Sigmoid colon (tissue), 7 donors: ENCODE measurements around the gene NRXN3. TPM values are rescaled to one million over a fixed set of nuclear protein-coding genes. Genes with fewer than 3 reads are reported as not detected.

ENCODE experiments used
- DNase-seq: peaks from one replicate; pipeline ENCODE4 v3.0.0-alpha.2; 2019
- H3K27ac ChIP-seq, 4 donors: fragments of 200-600 bp; sonication (generic); one replicate each; pipeline ENCODE4 v1.5.1; 2016 to 2019; ENCODE audit warnings: mild to moderate bottlenecking in 1 of 4
- H3K27me3 ChIP-seq, 3 donors: fragments of 200-600 bp; sonication (generic); one replicate each; pipeline ENCODE4 v1.5.1; 2019; ENCODE audit warnings: mild to moderate bottlenecking in 1 of 3
- H3K36me3 ChIP-seq, 4 donors: fragments of 200-600 bp; sonication (generic); one replicate each; pipeline ENCODE4 v1.5.1; 2016 to 2019
- H3K4me1 ChIP-seq, 4 donors: fragments of 200-600 bp; sonication (generic); one replicate each; pipeline ENCODE4 v1.5.1; 2017 to 2019
- H3K4me3 ChIP-seq, 4 donors: fragments of 200-600 bp; sonication (generic); one replicate each; pipeline ENCODE4 v1.5.1; 2017 to 2019; ENCODE audit warnings: mild to moderate bottlenecking in 2 of 4, moderate library complexity in 1 of 4
- H3K9me3 ChIP-seq, 4 donors: fragments of 200-600 bp in 3 of 4; sonication (generic) in 3 of 4; one replicate each; pipeline versions ENCODE4 v1.5.1 to v1.6.1; 2013 to 2019
- EP300 ChIP-seq, 4 donors: sonication (generic); formaldehyde crosslinking; IDR thresholded peaks; one replicate each; pipeline ENCODE4 v1.6.1; 2017; ENCODE audit warnings: antibody characterized with exemption in 4 of 4
- POLR2A ChIP-seq, 2 donors: fragments of 450-650 bp; IDR thresholded peaks; one replicate each; pipeline ENCODE4 v1.6.1; 2016; ENCODE audit warnings: antibody characterized with exemption in 2 of 2, mild to moderate bottlenecking in 2 of 2, moderate library complexity in 2 of 2
- POLR2AphosphoS5 ChIP-seq, 4 donors: sonication (generic); formaldehyde crosslinking; IDR thresholded peaks; one replicate each; pipeline ENCODE4 v1.6.1; 2017; ENCODE audit warnings: antibody characterized with exemption in 4 of 4
- WGBS, 2 donors: extraction: QIAGEN DNeasy Blood & Tissue Kit; methylation state at CpG; one replicate each; pipeline ENCODE4 v1.1.7; 2013; 5-methylcytosine and 5-hydroxymethylcytosine counted together
- intact Hi-C: fragments of 100-400 bp; cut with DNase I; formaldehyde crosslinking; loops from one replicate; pipeline ENCODE4 v1.15.1; 2023
- polyA plus RNA-seq, 3 donors: library from polyadenylated mRNA; stranded (reverse); fragments of 200-250 nt; gene quantifications; one replicate each; pipeline ENCODE4 v1.2.3, GENCODE V29; 2013
- total RNA-seq, 4 donors: library from RNA; depleted of rRNA; stranded (reverse); fragments of >200 nt; gene quantifications; one replicate each; pipeline ENCODE4 v1.1.0, GENCODE V29; 2016
- TF ChIP-seq, protein P1 (sequence below), 4 experiments: fragments of 450-650 bp in 3 of 4; fragments of 200-600 bp in 1 of 4; IDR thresholded peaks; one replicate each; pipeline ENCODE4 v1.5.1; 2016 to 2019; ENCODE audit warnings: antibody characterized with exemption in 4 of 4, mild to moderate bottlenecking in 3 of 4, moderate library complexity in 2 of 4
- donor health status: healthy with polysubstance abuse.
- donor health status: Bipolar disorder and iron deficiency.
- donor health status: healthy.

Gene NRXN3
- total and polyA plus RNA-seq, 7 donors, result 0.23 to 46.3 (median 23.2) TPM

GRCh38 chr14:78130356-78130755 is 39.8 kb upstream of the NRXN3 start:
- intact Hi-C loops, result no loop called here
- H3K4me1 ChIP-seq, result no peaks in the 10 kb centered on the region
- no peaks in the 10 kb centered on the region for H3K27me3 ChIP-seq
- H3K9me3 ChIP-seq, result no peaks in the 10 kb centered on the region
- no peaks in the 10 kb centered on the region for H3K36me3 ChIP-seq
- WGBS, 2 donors, result 58 to 72% methylated on average over 1 of the region's 1 CpG
- no peak overlapping the region for H3K4me3 ChIP-seq
- TF ChIP-seq POLR2A (IDR thresholded peaks at IDR 0.05), result no peak
- TF ChIP-seq, protein P1, sequence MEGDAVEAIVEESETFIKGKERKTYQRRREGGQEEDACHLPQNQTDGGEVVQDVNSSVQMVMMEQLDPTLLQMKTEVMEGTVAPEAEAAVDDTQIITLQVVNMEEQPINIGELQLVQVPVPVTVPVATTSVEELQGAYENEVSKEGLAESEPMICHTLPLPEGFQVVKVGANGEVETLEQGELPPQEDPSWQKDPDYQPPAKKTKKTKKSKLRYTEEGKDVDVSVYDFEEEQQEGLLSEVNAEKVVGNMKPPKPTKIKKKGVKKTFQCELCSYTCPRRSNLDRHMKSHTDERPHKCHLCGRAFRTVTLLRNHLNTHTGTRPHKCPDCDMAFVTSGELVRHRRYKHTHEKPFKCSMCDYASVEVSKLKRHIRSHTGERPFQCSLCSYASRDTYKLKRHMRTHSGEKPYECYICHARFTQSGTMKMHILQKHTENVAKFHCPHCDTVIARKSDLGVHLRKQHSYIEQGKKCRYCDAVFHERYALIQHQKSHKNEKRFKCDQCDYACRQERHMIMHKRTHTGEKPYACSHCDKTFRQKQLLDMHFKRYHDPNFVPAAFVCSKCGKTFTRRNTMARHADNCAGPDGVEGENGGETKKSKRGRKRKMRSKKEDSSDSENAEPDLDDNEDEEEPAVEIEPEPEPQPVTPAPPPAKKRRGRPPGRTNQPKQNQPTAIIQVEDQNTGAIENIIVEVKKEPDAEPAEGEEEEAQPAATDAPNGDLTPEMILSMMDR (IDR thresholded peaks at IDR 0.05), result no peak
- no peak for TF ChIP-seq EP300 (IDR thresholded peaks at IDR 0.05)
- no peak for TF ChIP-seq POLR2AphosphoS5 (IDR thresholded peaks at IDR 0.05)
- H3K27ac ChIP-seq, result no peak overlapping the region
- DNase-seq, result no peak

- Histone ChIP-seq H3K27ac (no peak overlapping the region), H3K4me3 (no peak overlapping the region), H3K36me3 (no peaks in the 10 kb centered on the region), H3K4me1 (no peaks in the 10 kb centered on the region), H3K9me3 (no peaks in the 10 kb centered on the region), H3K27me3 (no peaks in the 10 kb centered on the region)
- 70 to 85% methylated on average over 4 of the region's 4 CpGs for WGBS, 2 donors
- DNase-seq, result no peak
- intact Hi-C loops, result no loop called here
- TF ChIP-seq, protein P1 (IDR thresholded peaks at IDR 0.05), result no peak
- no peak for TF ChIP-seq POLR2AphosphoS5 (IDR thresholded peaks at IDR 0.05)
- TF ChIP-seq POLR2A (IDR thresholded peaks at IDR 0.05), result no peak
- TF ChIP-seq EP300 (IDR thresholded peaks at IDR 0.05), result no peak
These were observed 39.0 kb upstream of the NRXN3 start for GRCh38 chr14:78131201-78131600.

GRCh38 chr14:78131616-78132015 is 38.6 kb upstream of the NRXN3 start:
- no peak for DNase-seq
- H3K4me1 ChIP-seq, result no peaks in the 10 kb centered on the region
- H3K9me3 ChIP-seq, result no peaks in the 10 kb centered on the region
- H3K27me3 ChIP-seq, result no peaks in the 10 kb centered on the region
- WGBS, 2 donors, result 76 to 82% methylated on average over 5 of the region's 5 CpGs
- no peak for TF ChIP-seq POLR2A (IDR thresholded peaks at IDR 0.05)
- TF ChIP-seq, protein P1 (IDR thresholded peaks at IDR 0.05), result no peak
- no peak for TF ChIP-seq POLR2AphosphoS5 (IDR thresholded peaks at IDR 0.05)
- no peak for TF ChIP-seq EP300 (IDR thresholded peaks at IDR 0.05)
- intact Hi-C loops, result no loop called here
- no peak overlapping the region for H3K4me3 ChIP-seq
- H3K27ac ChIP-seq, result no peak overlapping the region
- no peaks in the 10 kb centered on the region for H3K36me3 ChIP-seq

GRCh38 chr14:78135450-78135891 is 34.7 kb upstream of the NRXN3 start:
- intact Hi-C loops, result no loop called here
- WGBS, 2 donors, result 51 to 57% methylated on average over 4 of the region's 4 CpGs
- H3K9me3 ChIP-seq, result no peaks in the 10 kb centered on the region
- no peak for DNase-seq
- H3K27me3 ChIP-seq, result no peaks in the 10 kb centered on the region
- no peak overlapping the region for H3K27ac ChIP-seq
- no peaks in the 10 kb centered on the region for H3K4me1 ChIP-seq
- no peaks in the 10 kb centered on the region for H3K36me3 ChIP-seq
- TF ChIP-seq POLR2A (IDR thresholded peaks at IDR 0.05), result no peak
- no peak for TF ChIP-seq POLR2AphosphoS5 (IDR thresholded peaks at IDR 0.05)
- no peak for TF ChIP-seq EP300 (IDR thresholded peaks at IDR 0.05)
- TF ChIP-seq, protein P1 (IDR thresholded peaks at IDR 0.05), result no peak
- H3K4me3 ChIP-seq, result no peak overlapping the region

- no peak for DNase-seq
- Histone ChIP-seq H3K27ac (no peak overlapping the region), H3K36me3 (no peaks in the 10 kb centered on the region), H3K4me3 (no peak overlapping the region), H3K4me1 (no peaks in the 10 kb centered on the region), H3K27me3 (no peaks in the 10 kb centered on the region), H3K9me3 (no peaks in the 10 kb centered on the region)
- intact Hi-C loops, result no loop called here
- TF ChIP-seq, protein P1 (IDR thresholded peaks at IDR 0.05), result no peak
- TF ChIP-seq POLR2A (IDR thresholded peaks at IDR 0.05) (no peak), EP300 (IDR thresholded peaks at IDR 0.05) (no peak), POLR2AphosphoS5 (IDR thresholded peaks at IDR 0.05) (no peak)
- 72 to 76% methylated on average over 4 of the region's 4 CpGs for WGBS, 2 donors
These were observed 33.5 kb upstream of the NRXN3 start for GRCh38 chr14:78136695-78137094.
